ENCODE results near the gene TES. TPM values are rescaled to one million over a fixed set of nuclear protein-coding genes. Genes with fewer than 3 reads are reported as not detected.

The TES gene
- total and polyA plus RNA-seq, 2 of the 13 experiments (the other 11 are each of a cell fraction or from before 2014, with no cell fraction given) = 21.6 to 23.0 TPM

DNA sequence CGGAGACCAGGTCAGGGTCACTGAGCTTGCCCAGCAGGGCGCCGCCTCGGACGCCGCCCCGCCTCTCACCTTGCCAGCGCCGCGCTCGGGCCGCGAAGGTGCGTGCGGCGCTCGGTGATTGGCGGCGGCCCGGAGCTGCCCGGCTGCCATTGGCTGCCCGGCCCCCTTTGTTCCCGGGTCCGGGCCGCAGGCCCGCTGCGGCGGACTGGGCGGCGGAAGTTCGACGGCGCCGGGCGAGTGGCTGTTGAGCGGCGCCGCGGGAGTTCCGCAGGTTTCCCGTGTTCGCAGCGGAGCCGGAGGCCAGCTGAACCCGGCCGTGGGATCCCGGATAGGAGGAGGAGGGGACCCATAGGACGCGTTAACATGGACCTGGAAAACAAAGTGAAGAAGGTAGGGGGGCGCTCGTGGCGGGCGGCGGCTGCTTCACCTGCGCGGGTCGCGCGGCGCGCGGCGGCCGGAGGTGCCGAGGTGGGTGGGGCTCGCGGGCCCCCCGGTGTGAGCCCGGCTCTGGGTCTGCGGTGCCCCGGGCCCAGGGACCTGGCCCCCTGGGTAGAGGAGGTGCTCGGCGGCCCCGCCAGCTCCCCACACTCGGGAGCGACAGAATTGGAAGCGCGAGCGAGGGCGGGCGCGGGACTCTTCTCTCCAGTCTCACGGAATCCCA lies at the start of gene TES (continued):
- TF ChIP-seq, protein P1, sequence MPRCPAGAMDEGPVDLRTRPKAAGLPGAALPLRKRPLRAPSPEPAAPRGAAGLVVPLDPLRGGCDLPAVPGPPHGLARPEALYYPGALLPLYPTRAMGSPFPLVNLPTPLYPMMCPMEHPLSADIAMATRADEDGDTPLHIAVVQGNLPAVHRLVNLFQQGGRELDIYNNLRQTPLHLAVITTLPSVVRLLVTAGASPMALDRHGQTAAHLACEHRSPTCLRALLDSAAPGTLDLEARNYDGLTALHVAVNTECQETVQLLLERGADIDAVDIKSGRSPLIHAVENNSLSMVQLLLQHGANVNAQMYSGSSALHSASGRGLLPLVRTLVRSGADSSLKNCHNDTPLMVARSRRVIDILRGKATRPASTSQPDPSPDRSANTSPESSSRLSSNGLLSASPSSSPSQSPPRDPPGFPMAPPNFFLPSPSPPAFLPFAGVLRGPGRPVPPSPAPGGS (CRISPR knock-in tag; IDR thresholded peaks at IDR 0.05) = 0 out of 2 replicates have a peak, but pooled peaks have one; percentile 47
- no peak for TF ChIP-seq GPN1 (CRISPR knock-in tag; IDR thresholded peaks at IDR 0.05; ENCODE audit: borderline replicate concordance)
- no peak for TF ChIP-seq KDM6A (CRISPR knock-in tag; IDR thresholded peaks at IDR 0.05; ENCODE audit: low read depth)
- TF ChIP-seq ZNF331 (CRISPR knock-in tag; IDR thresholded peaks at IDR 0.05) = no peak
- TF ChIP-seq GATAD2A (CRISPR knock-in tag; IDR thresholded peaks at IDR 0.05) = no peak
- no peak for TF ChIP-seq ZNF329 (CRISPR knock-in tag; IDR thresholded peaks at IDR 0.05; ENCODE audit: low read depth)
- TF ChIP-seq, protein P2, sequence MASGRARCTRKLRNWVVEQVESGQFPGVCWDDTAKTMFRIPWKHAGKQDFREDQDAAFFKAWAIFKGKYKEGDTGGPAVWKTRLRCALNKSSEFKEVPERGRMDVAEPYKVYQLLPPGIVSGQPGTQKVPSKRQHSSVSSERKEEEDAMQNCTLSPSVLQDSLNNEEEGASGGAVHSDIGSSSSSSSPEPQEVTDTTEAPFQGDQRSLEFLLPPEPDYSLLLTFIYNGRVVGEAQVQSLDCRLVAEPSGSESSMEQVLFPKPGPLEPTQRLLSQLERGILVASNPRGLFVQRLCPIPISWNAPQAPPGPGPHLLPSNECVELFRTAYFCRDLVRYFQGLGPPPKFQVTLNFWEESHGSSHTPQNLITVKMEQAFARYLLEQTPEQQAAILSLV (CRISPR knock-in tag; IDR thresholded peaks at IDR 0.05; ENCODE audit: borderline replicate concordance) = no peak
- TF ChIP-seq FOXK1 (CRISPR knock-in tag; IDR thresholded peaks at IDR 0.05; ENCODE audit: borderline replicate concordance, low read depth) = no peak
- TF ChIP-seq RBFOX2 (IDR thresholded peaks at IDR 0.05; ENCODE audit: low read depth, low read length) = peak; percentile 70
- no peak for TF ChIP-seq CREB1 (IDR thresholded peaks at IDR 0.05)
- TF ChIP-seq CREB1 (CRISPR knock-in tag; IDR thresholded peaks at IDR 0.05) = no peak
- TF ChIP-seq DZIP1 (CRISPR knock-in tag; IDR thresholded peaks at IDR 0.05) = no peak
- TF ChIP-seq NFKB2 (CRISPR knock-in tag; IDR thresholded peaks at IDR 0.05; ENCODE audit: borderline replicate concordance) = no peak
- TF ChIP-seq REXO4 (CRISPR knock-in tag; IDR thresholded peaks at IDR 0.05; ENCODE audit: borderline replicate concordance) = no peak
- no peak for TF ChIP-seq CENPT (CRISPR knock-in tag; IDR thresholded peaks at IDR 0.05; ENCODE audit: low read depth)
- TF ChIP-seq ZBTB21 (CRISPR knock-in tag; IDR thresholded peaks at IDR 0.05) = no peak
- no peak for TF ChIP-seq CBX5 (CRISPR knock-in tag; IDR thresholded peaks at IDR 0.05; ENCODE audit: borderline replicate concordance)
- TF ChIP-seq ZNF230 (CRISPR knock-in tag; IDR thresholded peaks at IDR 0.05) = no peak
- TF ChIP-seq GLI4 (CRISPR knock-in tag; IDR thresholded peaks at IDR 0.05; ENCODE audit: borderline replicate concordance) = no peak
- no peak for TF ChIP-seq NR2F6 (IDR thresholded peaks at IDR 0.05)
- peak; percentile 34; the same call in 1 of the 2 replicates for TF ChIP-seq NR2F6 (CRISPR knock-in tag; IDR thresholded peaks at IDR 0.05)
- TF ChIP-seq, protein P3, sequence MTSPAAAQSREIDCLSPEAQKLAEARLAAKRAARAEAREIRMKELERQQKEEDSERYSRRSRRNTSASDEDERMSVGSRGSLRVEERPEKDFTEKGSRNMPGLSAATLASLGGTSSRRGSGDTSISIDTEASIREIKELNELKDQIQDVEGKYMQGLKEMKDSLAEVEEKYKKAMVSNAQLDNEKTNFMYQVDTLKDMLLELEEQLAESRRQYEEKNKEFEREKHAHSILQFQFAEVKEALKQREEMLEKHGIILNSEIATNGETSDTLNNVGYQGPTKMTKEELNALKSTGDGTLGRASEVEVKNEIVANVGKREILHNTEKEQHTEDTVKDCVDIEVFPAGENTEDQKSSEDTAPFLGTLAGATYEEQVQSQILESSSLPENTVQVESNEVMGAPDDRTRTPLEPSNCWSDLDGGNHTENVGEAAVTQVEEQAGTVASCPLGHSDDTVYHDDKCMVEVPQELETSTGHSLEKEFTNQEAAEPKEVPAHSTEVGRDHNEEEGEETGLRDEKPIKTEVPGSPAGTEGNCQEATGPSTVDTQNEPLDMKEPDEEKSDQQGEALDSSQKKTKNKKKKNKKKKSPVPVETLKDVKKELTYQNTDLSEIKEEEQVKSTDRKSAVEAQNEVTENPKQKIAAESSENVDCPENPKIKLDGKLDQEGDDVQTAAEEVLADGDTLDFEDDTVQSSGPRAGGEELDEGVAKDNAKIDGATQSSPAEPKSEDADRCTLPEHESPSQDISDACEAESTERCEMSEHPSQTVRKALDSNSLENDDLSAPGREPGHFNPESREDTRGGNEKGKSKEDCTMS (CRISPR knock-in tag; conservative IDR thresholded peaks at IDR 0.05) = no peak
- TF ChIP-seq ZNF138 (CRISPR knock-in tag; IDR thresholded peaks at IDR 0.05; ENCODE audit: low read depth) = no peak
- no peak for TF ChIP-seq ZNF781 (CRISPR knock-in tag; IDR thresholded peaks at IDR 0.05; ENCODE audit: borderline replicate concordance, not compliant biosample characterization)
- TF ChIP-seq ZNF256 (CRISPR knock-in tag; conservative IDR thresholded peaks at IDR 0.05) = no peak

Measured in HepG2 (cell line).